Measurements from ENCODE around the gene YIPF2.

YIPF2 gene

DNA sequence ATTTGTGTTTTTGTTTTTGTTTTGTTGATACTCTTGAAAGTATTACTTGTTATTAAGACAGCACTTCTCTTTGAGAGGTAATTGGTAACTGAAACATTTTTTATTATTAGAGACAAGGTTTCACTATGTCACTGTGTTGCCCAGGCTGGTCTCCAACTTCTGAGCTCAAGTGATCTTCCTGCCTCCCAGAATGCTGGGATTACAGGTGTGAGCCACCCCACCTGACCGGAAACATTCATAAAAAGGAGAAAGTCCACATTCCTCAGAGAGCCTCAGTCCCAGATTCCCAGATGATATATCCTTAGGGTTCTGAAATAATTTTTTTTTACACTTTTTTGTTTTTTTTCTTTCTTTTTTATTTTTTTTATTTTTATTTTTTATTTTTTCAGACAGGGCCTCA, 54.4 kb downstream of the YIPF2 start:
- no peak for DNase-seq (ENCODE audit: low spot score)

DNA sequence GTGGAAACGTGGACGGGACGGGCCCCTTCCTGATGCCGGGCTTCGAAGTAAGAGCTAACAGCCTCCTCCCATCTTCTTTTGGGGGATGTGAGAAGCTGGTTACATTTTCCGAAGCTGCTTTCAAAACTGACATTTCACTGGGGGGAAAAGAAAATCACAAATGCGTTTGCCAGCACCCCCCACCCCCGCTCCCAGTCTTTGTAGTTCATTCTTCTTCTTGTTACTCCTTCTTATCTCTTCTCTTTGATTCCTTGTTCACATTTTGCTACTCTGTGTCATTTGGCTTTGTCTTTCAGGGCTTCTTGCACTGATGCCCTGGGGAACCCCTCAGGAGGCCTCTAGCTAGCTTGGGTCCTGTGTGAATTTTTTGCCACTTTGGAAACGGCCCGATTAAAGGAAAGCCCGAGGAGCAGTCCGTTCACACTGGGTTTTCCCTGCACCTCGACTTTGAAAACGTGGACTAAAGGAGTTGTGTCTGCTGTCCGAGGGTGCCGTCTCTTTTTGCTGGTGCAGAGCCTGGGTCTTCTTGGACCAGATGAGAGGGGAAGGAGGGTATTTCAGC, 55.8 kb downstream of the YIPF2 start:
- no peak for DNase-seq (ENCODE audit: low spot score)
